Endothelial cell of umbilical vein (primary cell): ENCODE measurements around the gene BOLL. TPM values are rescaled to one million over a fixed set of nuclear protein-coding genes. Genes with fewer than 3 reads are reported as not detected.

Experiments used
- BruUV-seq: library from RNA; stranded (reverse); fragments of 400-500 nt; replicated peaks from 2 replicates; lab custom pipeline; 2021; lab: Mats Ljungman, UMichigan
- CTCF ChIA-PET: fragments of 300-600, 350-600 bp; sonication (Branson Sonifier 250); formaldehyde crosslinking; loops from one replicate; lab custom pipeline; 2021; ENCODE audit warnings: antibody characterized with exemption, inconsistent platforms; lab: Charles Lee
- POLR2A ChIA-PET: fragments of 300-600, 350-600 bp; sonication (Branson Sonifier 250); formaldehyde crosslinking; loops from one replicate; lab custom pipeline; 2021; ENCODE audit warnings: antibody characterized with exemption, inconsistent platforms; lab: Charles Lee
- DNase-seq: peaks from one replicate; pipeline ENCODE4 v3.0.0-alpha.2; 2011; ENCODE audit warnings: low read depth, low spot score
- FAIRE-seq: peaks from 2 replicates; lab custom pipeline; 2011; peaks lifted over from hg19 to GRCh38; lab: Jason Lieb, UNC
- H2AFZ ChIP-seq: 2 replicates; pipeline ENCODE4 v1.6.0; 2012; ENCODE audit warnings: low read depth, low read length, control low read depth, inconsistent platforms
- H3K27ac ChIP-seq: 2 replicates; pipeline ENCODE4 v1.5.1; 2011; ENCODE audit warnings: low read depth, mild to moderate bottlenecking, control low read depth, low read length, moderate library complexity; ENCODE audit not compliant: insufficient read depth
- H3K27me3 ChIP-seq, 2 experiments: 2 replicates each; pipeline versions ENCODE4 v1.6.0 to v1.6.1; 2011; ENCODE audit warnings: low read length in 2 of 2, mixed read lengths in 1 of 2; ENCODE audit not compliant: control insufficient read depth in 2 of 2, insufficient read depth in 2 of 2
- H3K36me3 ChIP-seq, 2 experiments: 2 replicates in 1 of 2; 3 replicates in 1 of 2; pipeline ENCODE4 v1.5.1; 2011; ENCODE audit warnings: low read length in 2 of 2, mild to moderate bottlenecking in 1 of 2, moderate library complexity in 1 of 2; ENCODE audit not compliant: control insufficient read depth in 2 of 2, insufficient read depth in 2 of 2; ENCODE audit errors: extremely low read depth in 1 of 2
- H3K4me1 ChIP-seq: 3 replicates; pipeline ENCODE4 v1.5.1; 2011; ENCODE audit warnings: mild to moderate bottlenecking, low read length; ENCODE audit not compliant: control insufficient read depth, insufficient read depth; ENCODE audit errors: extremely low read depth
- H3K4me2 ChIP-seq: 2 replicates; pipeline ENCODE4 v1.6.1; 2011; ENCODE audit warnings: low read length, control low read depth, mixed read lengths; ENCODE audit not compliant: insufficient read depth
- H3K4me3 ChIP-seq, 3 experiments: fragments of 200-600 bp in 1 of 3; sonication (generic), shearing (Covaris generic) in 1 of 3; replicated peaks in 1 of 3; 2 replicates each; pipeline ENCODE4 v1.5.1; 2011 to 2016; ENCODE audit warnings: control low read depth in 3 of 3, low read length in 3 of 3, mild to moderate bottlenecking in 2 of 3, inconsistent platforms in 1 of 3, low read depth in 1 of 3, moderate library complexity in 1 of 3; ENCODE audit not compliant: insufficient read depth in 1 of 3
- H3K79me2 ChIP-seq: 2 replicates; pipeline ENCODE4 v1.6.0; 2012; ENCODE audit warnings: low read length, inconsistent platforms; ENCODE audit not compliant: control insufficient read depth, insufficient read depth
- H3K9ac ChIP-seq: replicated peaks from 2 replicates; pipeline ENCODE3; 2011; ENCODE audit warnings: low read length, control low read depth; ENCODE audit not compliant: insufficient read depth; ENCODE audit errors: extremely low read depth
- H3K9me1 ChIP-seq: replicated peaks from 3 replicates; pipeline ENCODE4 v1.6.0; 2011; ENCODE audit warnings: mild to moderate bottlenecking, low read length; ENCODE audit not compliant: control insufficient read depth, insufficient read depth; ENCODE audit errors: extremely low read depth
- H3K9me3 ChIP-seq: replicated peaks from 2 replicates; pipeline ENCODE4 v1.5.1; 2012; ENCODE audit warnings: low read length, inconsistent platforms; ENCODE audit not compliant: control insufficient read depth, insufficient read depth
- H4K20me1 ChIP-seq: replicated peaks from 2 replicates; pipeline ENCODE3; 2011; ENCODE audit warnings: mild to moderate bottlenecking, low read length; ENCODE audit not compliant: control insufficient read depth, insufficient read depth; ENCODE audit errors: extremely low read depth
- FOS ChIP-seq: IDR thresholded peaks from 2 replicates; pipeline ENCODE4 v1.6.1; 2011; ENCODE audit warnings: mild to moderate bottlenecking, low read length, moderate library complexity, borderline replicate concordance; ENCODE audit not compliant: insufficient read depth
- GATA2 ChIP-seq: IDR thresholded peaks from 2 replicates; pipeline ENCODE4 v1.7.0; 2011; ENCODE audit warnings: low read depth, mild to moderate bottlenecking, moderate library complexity, mixed read lengths, low read length; ENCODE audit not compliant: insufficient read length, insufficient read depth
- JUN ChIP-seq: IDR thresholded peaks from 2 replicates; pipeline ENCODE4 v1.6.1; 2011; ENCODE audit warnings: borderline replicate concordance, low read depth; ENCODE audit not compliant: insufficient read length, insufficient read depth
- POLR2A ChIP-seq: IDR thresholded peaks from 2 replicates; pipeline ENCODE4 v1.6.1; 2012; ENCODE audit warnings: low read depth, mild to moderate bottlenecking, control low read depth, low read length
- POLR2AphosphoS5 ChIP-seq: IDR thresholded peaks from 2 replicates; pipeline ENCODE4 v1.6.1; 2012; ENCODE audit warnings: low read depth, mild to moderate bottlenecking, control low read depth, low read length, moderate library complexity; ENCODE audit not compliant: insufficient read depth
- dilution Hi-C: fragments of 300-500 bp; cut with MboI; formaldehyde crosslinking; loops from one replicate; pipeline ENCODE4 v1.15.0; 2019; ENCODE audit warnings: low sequenced_read_pairs; ENCODE audit not compliant: extremely low pct_ligation_motif_present
- intact Hi-C: fragments of 100-400 bp; cut with micrococcal nuclease; formaldehyde crosslinking; loops from one replicate; pipeline ENCODE4 v1.10.0; 2022
- polyA plus RNA-seq, 4 experiments: library from polyadenylated mRNA; depleted of rRNA in 3 of 4; stranded (reverse) in 3 of 4; unstranded in 1 of 4; fragments of >200 nt; gene quantifications; 2 replicates each; pipeline versions ENCODE4 v1.2.1 to v1.2.3, GENCODE V29; 2011 to 2012; ENCODE audit warnings: missing spikeins in 1 of 4
- total RNA-seq: library from RNA; stranded (reverse); gene quantifications from 2 replicates; pipeline ENCODE4 v1.2.3, GENCODE V29; 2021

BOLL gene
- total and polyA plus RNA-seq, 2 donors (not counting 3 experiments of a cell fraction or from before 2014, with no cell fraction given), result not detected

GRCh38 chr2:197828464-197829135 is 43.5 kb upstream of the BOLL start:
- TF ChIP-seq GATA2 (no peak), JUN (peak; percentile 18)
- no peak overlapping the region for H2AFZ ChIP-seq
- no peak overlapping the region for H3K9ac ChIP-seq
- no peak overlapping the region for H3K27ac ChIP-seq
- POLR2A ChIA-PET, result no interaction called here
- no peaks in the 10 kb centered on the region for H4K20me1 ChIP-seq
- no peaks in the 10 kb centered on the region for H3K36me3 ChIP-seq
- no TSS peak for BruUV-seq
- intact Hi-C loops, result no loop called here
- no peaks in the 10 kb centered on the region for H3K27me3 ChIP-seq
- no peaks in the 10 kb centered on the region for H3K79me2 ChIP-seq
- FAIRE-seq (no peak), DNase-seq (peak; percentile 91)
- no peak overlapping the region for H3K4me3 ChIP-seq
- dilution Hi-C loops, result no loop called here
- peaks cover 28% of the 10 kb centered on the region for H3K4me1 ChIP-seq
- peak overlapping the region; percentile 82 for H3K4me2 ChIP-seq
- H3K9me1 ChIP-seq, result no peaks in the 10 kb centered on the region
- CTCF ChIA-PET, result interaction anchor here (0.6 to 1.1 kb wide), 4 partner anchors 9 to 129 kb away, joined by 3 to 4 read pairs (median 3); no protein-coding TSS in a partner anchor
- no peaks in the 10 kb centered on the region for H3K9me3 ChIP-seq

- peak; percentile 89 for DNase-seq
- Histone ChIP-seq H3K36me3 (no peaks in the 10 kb centered on the region), H4K20me1 (no peaks in the 10 kb centered on the region), H3K9me1 (no peaks in the 10 kb centered on the region), H3K27me3 (no peaks in the 10 kb centered on the region), H3K4me2 (peak overlapping the region; percentile 82), H3K4me1 (peaks cover 28% of the 10 kb centered on the region), H3K4me3 (peak overlapping the region in 1 of 3 experiments; percentile 43), H2AFZ (no peak overlapping the region), H3K9me3 (no peaks in the 10 kb centered on the region), H3K9ac (no peak overlapping the region), H3K27ac (peak overlapping the region; percentile 51), H3K79me2 (no peaks in the 10 kb centered on the region)
- BruUV-seq, result no TSS peak
- POLR2A ChIA-PET, result no interaction called here
- peak; percentile 80 for FAIRE-seq
- intact Hi-C loops, result loop anchor here (1.0 kb wide), 2 partner anchors 23 to 102 kb away; partner anchors contain the start of gene PLCL1
- TF ChIP-seq POLR2AphosphoS5 (peak; percentile 36), JUN (peak; percentile 86), GATA2 (peak; percentile 97), POLR2A (no peak), FOS (peak; percentile 86)
- CTCF ChIA-PET, result interaction anchor here (0.6 to 2.1 kb wide), 5 partner anchors 10 to 300 kb away, joined by 3 to 13 read pairs (median 3); no protein-coding TSS in a partner anchor
- dilution Hi-C loops, result no loop called here
These were observed 42.5 kb upstream of the BOLL start for GRCh38 chr2:197827618-197828017.
